H9 (cell line): Measurements from ENCODE around the gene ZKSCAN5. TPM values are rescaled to one million over a fixed set of nuclear protein-coding genes. Genes with fewer than 3 reads are reported as not detected.

ENCODE experiments used
- DNase-seq: peaks from one replicate; pipeline ENCODE4 v3.0.0-alpha.2; 2017
- H2AFZ ChIP-seq: one replicate; pipeline ENCODE4 v1.6.1; 2013; ENCODE audit warnings: mild to moderate bottlenecking, low read length, control low read depth, moderate library complexity
- H2AK5ac ChIP-seq: 2 replicates; pipeline ENCODE4 v1.6.1; 2013; ENCODE audit warnings: low read length, control low read depth, mixed read lengths; ENCODE audit not compliant: insufficient read length
- H2BK120ac ChIP-seq: one replicate; pipeline ENCODE4 v1.6.1; 2013; ENCODE audit warnings: low read depth, mild to moderate bottlenecking, low read length, control low read depth, inconsistent platforms; ENCODE audit not compliant: poor library complexity, severe bottlenecking
- H2BK12ac ChIP-seq: 2 replicates; pipeline ENCODE4 v1.6.1; 2013; ENCODE audit warnings: low read length, control low read depth, mixed read lengths, low read depth; ENCODE audit not compliant: insufficient read length
- H2BK15ac ChIP-seq: 2 replicates; pipeline ENCODE4 v1.6.1; 2013; ENCODE audit warnings: low read depth, low read length, control low read depth
- H2BK20ac ChIP-seq: one replicate; pipeline ENCODE4 v1.6.1; 2013; ENCODE audit warnings: low read depth, mild to moderate bottlenecking, low read length, control low read depth, inconsistent platforms; ENCODE audit not compliant: poor library complexity, severe bottlenecking
- H2BK5ac ChIP-seq: 2 replicates; pipeline ENCODE4 v1.6.1; 2013; ENCODE audit warnings: low read length, control low read depth, mixed read lengths; ENCODE audit not compliant: insufficient read length
- H3K14ac ChIP-seq: 2 replicates; pipeline ENCODE4 v1.6.1; 2013; ENCODE audit warnings: low read length, control low read depth; ENCODE audit not compliant: insufficient read depth
- H3K18ac ChIP-seq: 2 replicates; pipeline ENCODE4 v1.6.1; 2013; ENCODE audit warnings: low read depth, mild to moderate bottlenecking, mixed read lengths, low read length, control low read depth; ENCODE audit not compliant: insufficient read length
- H3K23ac ChIP-seq: 2 replicates; pipeline ENCODE4 v1.6.1; 2013; ENCODE audit warnings: low read length, control low read depth, mixed read lengths, low read depth; ENCODE audit not compliant: insufficient read length
- H3K23me2 ChIP-seq: 2 replicates; pipeline ENCODE4 v1.6.1; 2013; ENCODE audit warnings: low read depth, mild to moderate bottlenecking, mixed read lengths, low read length, control low read depth; ENCODE audit not compliant: insufficient read length, poor library complexity, severe bottlenecking
- H3K27ac ChIP-seq: 2 replicates; pipeline ENCODE4 v1.5.1; 2013; ENCODE audit warnings: low read length, control low read depth, mixed read lengths, low read depth; ENCODE audit not compliant: insufficient read length
- H3K27me3 ChIP-seq: 2 replicates; pipeline ENCODE4 v1.6.1; 2013; ENCODE audit warnings: low read length, control low read depth, inconsistent platforms; ENCODE audit not compliant: insufficient read depth
- H3K4ac ChIP-seq: 2 replicates; pipeline ENCODE4 v1.6.1; 2013; ENCODE audit warnings: low read depth, mild to moderate bottlenecking, control low read depth, inconsistent platforms, low read length, moderate library complexity
- H3K4me1 ChIP-seq: 2 replicates; pipeline ENCODE4 v1.6.1; 2013; ENCODE audit warnings: low read length, control low read depth, inconsistent platforms; ENCODE audit not compliant: insufficient read depth
- H3K4me2 ChIP-seq: 2 replicates; pipeline ENCODE4 v1.6.1; 2013; ENCODE audit warnings: low read length, control low read depth, mixed read lengths; ENCODE audit not compliant: insufficient read length, insufficient read depth
- H3K56ac ChIP-seq: 2 replicates; pipeline ENCODE4 v1.6.1; 2013; ENCODE audit warnings: low read depth, mild to moderate bottlenecking, mixed read lengths, low read length, control low read depth; ENCODE audit not compliant: insufficient read length
- H3K79me1 ChIP-seq: 2 replicates; pipeline ENCODE4 v1.6.1; 2013; ENCODE audit warnings: low read depth, mild to moderate bottlenecking, moderate library complexity, low read length, control low read depth, inconsistent platforms; ENCODE audit not compliant: insufficient read depth, poor library complexity, severe bottlenecking
- H3K79me2 ChIP-seq: 2 replicates; pipeline ENCODE4 v1.6.1; 2013; ENCODE audit warnings: low read length, control low read depth, inconsistent platforms; ENCODE audit not compliant: insufficient read depth
- H3K9ac ChIP-seq: 2 replicates; pipeline ENCODE4 v1.6.1; 2013; ENCODE audit warnings: low read length, control low read depth, mixed read lengths; ENCODE audit not compliant: insufficient read length; ENCODE audit errors: extremely low read depth
- H3K9me3 ChIP-seq: one replicate; pipeline ENCODE4 v1.6.1; 2013; ENCODE audit warnings: low read depth, low read length, inconsistent platforms; ENCODE audit not compliant: control insufficient read depth
- H3T11ph ChIP-seq: one replicate; pipeline ENCODE4 v1.6.1; 2013; ENCODE audit warnings: mild to moderate bottlenecking, low read length, control low read depth, inconsistent platforms
- H4K20me1 ChIP-seq: one replicate; pipeline ENCODE4 v1.6.1; 2013; ENCODE audit not compliant: control insufficient read depth, insufficient read length, insufficient read depth
- H4K5ac ChIP-seq: 2 replicates; pipeline ENCODE4 v1.6.1; 2013; ENCODE audit warnings: low read depth, mild to moderate bottlenecking, mixed read lengths, low read length, control low read depth; ENCODE audit not compliant: insufficient read length
- H4K8ac ChIP-seq: replicated peaks from 2 replicates; pipeline ENCODE4 v1.6.1; 2013; ENCODE audit warnings: low read length, control low read depth, mixed read lengths, low read depth; ENCODE audit not compliant: insufficient read length
- H4K91ac ChIP-seq: 2 replicates; pipeline ENCODE4 v1.6.1; 2013; ENCODE audit warnings: low read depth, mild to moderate bottlenecking, moderate library complexity, mixed read lengths, low read length, control low read depth; ENCODE audit not compliant: insufficient read length
- H3K27ac Mint-ChIP-seq, 3 experiments: 2 replicates in 2 of 3; 3 replicates in 1 of 3; pipeline ENCODE4 v1.8.0; 2020 to 2021; ENCODE audit warnings: mixed read lengths in 3 of 3, mild to moderate bottlenecking in 1 of 3, moderate library complexity in 1 of 3
- H3K27me3 Mint-ChIP-seq: 2 replicates; pipeline ENCODE4 v1.8.0; 2021; ENCODE audit warnings: low read depth, mild to moderate bottlenecking, moderate library complexity, mixed read lengths
- H3K36me3 Mint-ChIP-seq, 3 experiments: 2 replicates in 2 of 3; 3 replicates in 1 of 3; pipeline ENCODE4 v1.8.0; 2020 to 2021; ENCODE audit warnings: low read depth in 3 of 3, mixed read lengths in 3 of 3; ENCODE audit not compliant: insufficient read depth in 1 of 3
- H3K4me1 Mint-ChIP-seq, 2 experiments: 2 replicates each; pipeline ENCODE4 v1.8.0; 2020; ENCODE audit warnings: mixed read lengths in 2 of 2
- H3K4me3 Mint-ChIP-seq, 2 experiments: 2 replicates in 1 of 2; 3 replicates in 1 of 2; pipeline ENCODE4 v1.8.0; 2020 to 2021; ENCODE audit warnings: mild to moderate bottlenecking in 2 of 2, mixed read lengths in 2 of 2, moderate library complexity in 1 of 2
- H3K9me3 Mint-ChIP-seq, 2 experiments: 2 replicates in 1 of 2; 3 replicates in 1 of 2; pipeline ENCODE4 v1.8.0; 2020; ENCODE audit warnings: mild to moderate bottlenecking in 2 of 2, mixed read lengths in 2 of 2, moderate library complexity in 1 of 2
- WGBS: extraction: QIAGEN DNeasy Blood & Tissue Kit; methylation state at CpG from one replicate; pipeline ENCODE4 v1.1.7; 2013; ENCODE audit warnings: missing lambda C conversion rate, low lambda C conversion rate, mixed read lengths; ENCODE audit not compliant: insufficient read length; ENCODE audit errors: extremely low coverage; 5-methylcytosine and 5-hydroxymethylcytosine counted together
- total RNA-seq: library from RNA; stranded (reverse); gene quantifications from 2 replicates; pipeline ENCODE4 v1.2.1, GENCODE V29; 2021
- TF ChIP-seq, protein P1 (sequence below): fragments of 200-600 bp; sonication (generic); conservative IDR thresholded peaks from 3 replicates; pipeline ENCODE4 v1.8.0; 2021; ENCODE audit warnings: antibody characterized with exemption, mild to moderate bottlenecking

The ZKSCAN5 gene
- total RNA-seq, 1 experiment from 2014 or later, result 16.6 TPM

GRCh38 chr7:99455874-99456273, 48.6 kb upstream of the ZKSCAN5 start:
- no peak overlapping the region for H2BK12ac ChIP-seq
- no peak overlapping the region for H2BK5ac ChIP-seq
- H3K9ac ChIP-seq, result no peak overlapping the region
- peaks cover 5% of the 10 kb centered on the region for H3K79me1 ChIP-seq
- H3K9me3 ChIP-seq, result no peaks in the 10 kb centered on the region
- no peak overlapping the region for H4K5ac ChIP-seq
- H3K4me2 ChIP-seq, result no peak overlapping the region
- H3K4ac ChIP-seq, result no peak overlapping the region
- H4K91ac ChIP-seq, result no peak overlapping the region
- no peak overlapping the region for H2AK5ac ChIP-seq
- no peak overlapping the region for H3K23ac ChIP-seq
- no peaks in the 10 kb centered on the region for H4K20me1 ChIP-seq
- no peak overlapping the region for H4K8ac ChIP-seq
- no peak for DNase-seq
- WGBS, result no CpG with 5 or more reads among the region's 9 CpGs
- no peak overlapping the region for H3T11ph ChIP-seq
- no peak overlapping the region for H2AFZ ChIP-seq
- no peaks in the 10 kb centered on the region for H3K23me2 ChIP-seq
- H2BK20ac ChIP-seq, result no peak overlapping the region
- no peaks in the 10 kb centered on the region; the same call in 1 of the 2 replicates for H3K79me2 ChIP-seq
- no peak overlapping the region for H3K18ac ChIP-seq
- no peaks in the 10 kb centered on the region for H3K4me1 Mint-ChIP-seq
- H2BK15ac ChIP-seq, result no peak overlapping the region
- H3K56ac ChIP-seq, result no peak overlapping the region
- H3K27ac ChIP-seq, result no peak overlapping the region
- TF ChIP-seq, protein P1, sequence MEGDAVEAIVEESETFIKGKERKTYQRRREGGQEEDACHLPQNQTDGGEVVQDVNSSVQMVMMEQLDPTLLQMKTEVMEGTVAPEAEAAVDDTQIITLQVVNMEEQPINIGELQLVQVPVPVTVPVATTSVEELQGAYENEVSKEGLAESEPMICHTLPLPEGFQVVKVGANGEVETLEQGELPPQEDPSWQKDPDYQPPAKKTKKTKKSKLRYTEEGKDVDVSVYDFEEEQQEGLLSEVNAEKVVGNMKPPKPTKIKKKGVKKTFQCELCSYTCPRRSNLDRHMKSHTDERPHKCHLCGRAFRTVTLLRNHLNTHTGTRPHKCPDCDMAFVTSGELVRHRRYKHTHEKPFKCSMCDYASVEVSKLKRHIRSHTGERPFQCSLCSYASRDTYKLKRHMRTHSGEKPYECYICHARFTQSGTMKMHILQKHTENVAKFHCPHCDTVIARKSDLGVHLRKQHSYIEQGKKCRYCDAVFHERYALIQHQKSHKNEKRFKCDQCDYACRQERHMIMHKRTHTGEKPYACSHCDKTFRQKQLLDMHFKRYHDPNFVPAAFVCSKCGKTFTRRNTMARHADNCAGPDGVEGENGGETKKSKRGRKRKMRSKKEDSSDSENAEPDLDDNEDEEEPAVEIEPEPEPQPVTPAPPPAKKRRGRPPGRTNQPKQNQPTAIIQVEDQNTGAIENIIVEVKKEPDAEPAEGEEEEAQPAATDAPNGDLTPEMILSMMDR, result no peak
- 0 out of 5 replicates have a peak, but pooled peaks cover 0 to 3% of the 10 kb centered on the region in 2 experiments for H3K9me3 Mint-ChIP-seq
- H3K4me3 Mint-ChIP-seq, result no peak overlapping the region
- H3K27me3 Mint-ChIP-seq, result no peaks in the 10 kb centered on the region; the same call in none of the 2 replicates
- peak overlapping the region in 1 of 3 experiments; percentile 47; a peak in 1 of 7 replicates for H3K27ac Mint-ChIP-seq
- no peaks in the 10 kb centered on the region for H3K27me3 ChIP-seq
- H3K36me3 Mint-ChIP-seq, result peaks cover 47 to 95% (median 86%) of the 10 kb centered on the region in 3 experiments; a peak in 6 of 7 replicates
- no peaks in the 10 kb centered on the region for H3K4me1 ChIP-seq
- no peak overlapping the region for H3K14ac ChIP-seq
- no peak overlapping the region for H2BK120ac ChIP-seq
